Measurements from ENCODE around the gene ALKAL2. TPM values are rescaled to one million over a fixed set of nuclear protein-coding genes. Genes with fewer than 3 reads are reported as not detected.

The ALKAL2 gene
- 2.2 TPM in 1 of 2 replicates, not detected in the other for total RNA-seq

GRCh38 chr2:287911-288757 lies at the start of gene ALKAL2:
Gene ALKAL2 (minus strand): TSS chr2:288091. CDS start chr2:287835, 256 bp downstream.

GRCh38 chr2:264493-265468 lies 23.1 kb downstream of the ALKAL2 start, which contains the start of gene ACP1:
Gene ACP1 (plus strand): TSS chr2:264947. CDS start chr2:264965, 18 bp downstream.

GRCh38 chr2:263774-264492 lies 24.0 kb downstream of the ALKAL2 start, which contains the start of gene SH3YL1:
Gene SH3YL1 (minus strand): TSS chr2:264032. CDS start chr2:263984, 48 bp downstream.

Other genes starting within 250 kb of the ALKAL2 start
- gene FAM110C, start 241.6 kb downstream of the ALKAL2 start, total RNA-seq = 12.6 and 21.4 TPM in 2 replicates
- gene SH3YL1, start 24.1 kb downstream of the ALKAL2 start, total RNA-seq = 50.4 and 135 TPM in 2 replicates
- 73.5 and 81.4 TPM in 2 replicates for gene ACP1, start 23.1 kb downstream of the ALKAL2 start, total RNA-seq